ENCODE data around the gene NDE1. TPM values are rescaled to one million over a fixed set of nuclear protein-coding genes. Genes with fewer than 3 reads are reported as not detected.
"Not testable (repeated sequence)": the region's sequence is repeated elsewhere in the genome, so short reads cannot be mapped to it uniquely, and the experiment has no call there.

Gene NDE1
- total RNA-seq, 1 donor from 2014 or later, result 42.5 TPM

DNA sequence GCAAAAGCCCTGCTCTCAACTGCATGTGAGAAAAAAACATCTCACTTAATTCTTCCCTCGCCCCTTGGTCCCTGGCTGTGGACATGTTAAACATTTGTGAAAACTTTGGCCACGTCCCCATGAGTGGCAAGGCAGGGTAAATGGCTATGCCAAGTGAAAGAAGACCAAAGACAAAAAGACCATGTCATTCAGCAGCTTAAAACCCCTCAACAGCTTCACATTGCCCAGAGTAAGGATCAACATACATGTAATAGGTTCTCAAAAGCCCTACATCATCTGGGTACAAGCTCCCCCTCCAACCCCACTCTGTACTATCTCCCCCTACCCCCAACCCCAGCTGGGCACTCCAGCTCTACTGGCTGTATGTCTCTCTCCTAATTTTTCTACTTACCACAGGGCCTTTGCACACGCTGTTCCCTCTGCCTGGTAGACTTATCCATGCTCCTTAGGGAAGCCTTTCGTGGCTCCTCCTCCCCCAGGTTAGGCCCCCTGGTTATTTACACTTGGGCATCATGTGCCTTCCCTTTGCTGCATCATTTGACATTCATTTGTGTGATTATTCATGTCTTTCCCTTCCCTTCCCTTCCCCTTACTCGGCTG lies 75.7 kb downstream of the NDE1 start:
- TF ChIP-seq, protein P1, sequence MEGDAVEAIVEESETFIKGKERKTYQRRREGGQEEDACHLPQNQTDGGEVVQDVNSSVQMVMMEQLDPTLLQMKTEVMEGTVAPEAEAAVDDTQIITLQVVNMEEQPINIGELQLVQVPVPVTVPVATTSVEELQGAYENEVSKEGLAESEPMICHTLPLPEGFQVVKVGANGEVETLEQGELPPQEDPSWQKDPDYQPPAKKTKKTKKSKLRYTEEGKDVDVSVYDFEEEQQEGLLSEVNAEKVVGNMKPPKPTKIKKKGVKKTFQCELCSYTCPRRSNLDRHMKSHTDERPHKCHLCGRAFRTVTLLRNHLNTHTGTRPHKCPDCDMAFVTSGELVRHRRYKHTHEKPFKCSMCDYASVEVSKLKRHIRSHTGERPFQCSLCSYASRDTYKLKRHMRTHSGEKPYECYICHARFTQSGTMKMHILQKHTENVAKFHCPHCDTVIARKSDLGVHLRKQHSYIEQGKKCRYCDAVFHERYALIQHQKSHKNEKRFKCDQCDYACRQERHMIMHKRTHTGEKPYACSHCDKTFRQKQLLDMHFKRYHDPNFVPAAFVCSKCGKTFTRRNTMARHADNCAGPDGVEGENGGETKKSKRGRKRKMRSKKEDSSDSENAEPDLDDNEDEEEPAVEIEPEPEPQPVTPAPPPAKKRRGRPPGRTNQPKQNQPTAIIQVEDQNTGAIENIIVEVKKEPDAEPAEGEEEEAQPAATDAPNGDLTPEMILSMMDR (IDR thresholded peaks at IDR 0.05; ENCODE audit: unreplicated experiment), result no peak
- Mint-ChIP-seq H3K4me1 (ENCODE audit: low read depth) (peaks cover 1% of the 10 kb centered on the region), H3K27me3 (no peaks in the 10 kb centered on the region), H3K9me3 (ENCODE audit: low read depth) (no peaks in the 10 kb centered on the region), H3K36me3 (ENCODE audit: insufficient read depth) (peaks cover 6% of the 10 kb centered on the region), H3K4me3 (ENCODE audit: low read depth) (no peak overlapping the region), H3K27ac (no peak overlapping the region)
- DNase-seq (ENCODE audit: low spot score, unreplicated experiment), result no peak

- Mint-ChIP-seq H3K4me1 (ENCODE audit: low read depth) (peaks cover 1% of the 10 kb centered on the region), H3K4me3 (ENCODE audit: low read depth) (no peak overlapping the region), H3K27me3 (no peaks in the 10 kb centered on the region), H3K9me3 (ENCODE audit: low read depth) (no peaks in the 10 kb centered on the region), H3K36me3 (ENCODE audit: insufficient read depth) (peaks cover 6% of the 10 kb centered on the region), H3K27ac (no peak overlapping the region)
- TF ChIP-seq, protein P1 (IDR thresholded peaks at IDR 0.05; ENCODE audit: unreplicated experiment), result no peak
- DNase-seq (ENCODE audit: low spot score, unreplicated experiment), result no peak
Measured at GRCh38 chr16:15726715-15727114, 76.7 kb downstream of the NDE1 start.

- H3K4me3 Mint-ChIP-seq (ENCODE audit: low read depth); H3K36me3 Mint-ChIP-seq (ENCODE audit: insufficient read depth); H3K9me3 Mint-ChIP-seq (ENCODE audit: low read depth); H3K27me3 Mint-ChIP-seq; DNase-seq (ENCODE audit: low spot score, unreplicated experiment); H3K4me1 Mint-ChIP-seq (ENCODE audit: low read depth): not testable (repeated sequence)
- H3K27ac Mint-ChIP-seq, result peak overlapping the region; percentile 16
Measured at GRCh38 chr16:15727697-15728096, 77.7 kb downstream of the NDE1 start.

DNA sequence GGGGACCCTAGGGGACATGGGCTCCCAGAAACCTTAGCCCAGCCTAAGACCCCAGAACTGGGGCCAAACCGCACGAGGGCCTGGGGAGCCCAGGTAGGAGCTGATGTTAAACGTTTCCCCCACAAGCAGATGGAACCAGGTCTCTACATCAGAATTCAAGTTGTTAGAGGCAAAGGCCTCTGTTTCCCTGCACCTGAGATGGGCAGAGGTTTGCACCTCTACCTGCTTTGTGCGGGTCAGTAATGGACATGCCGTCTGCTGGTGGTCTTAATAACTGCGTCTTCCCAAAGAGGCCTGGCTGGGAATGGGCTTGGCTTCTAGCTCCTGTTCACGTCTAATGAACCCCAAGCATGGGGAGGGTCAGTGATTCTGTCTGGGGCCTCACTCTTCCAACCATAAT lies 79.1 kb downstream of the NDE1 start:
- H3K9me3 Mint-ChIP-seq (ENCODE audit: low read depth), result no peaks in the 10 kb centered on the region

DNA sequence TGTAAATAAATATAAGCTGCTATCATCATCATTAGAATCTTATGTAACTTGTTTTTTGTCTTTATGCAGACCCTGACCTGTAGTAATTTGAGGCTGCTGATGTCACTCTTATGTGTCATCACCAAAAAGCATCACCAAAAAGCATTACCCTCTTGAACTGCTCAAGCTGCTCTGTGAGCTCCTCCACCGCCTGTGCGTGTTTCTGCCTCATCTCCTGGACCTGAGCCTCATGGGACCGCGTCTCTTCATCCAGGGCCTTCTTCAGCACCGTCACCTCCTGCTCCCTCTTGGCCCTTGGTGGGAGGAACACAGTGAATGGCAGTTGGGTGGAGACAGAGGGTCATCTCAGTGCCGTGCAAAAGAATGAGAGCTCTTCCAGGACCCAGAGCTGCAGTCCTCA lies 82.4 kb downstream of the NDE1 start:
- no peaks in the 10 kb centered on the region for H3K36me3 Mint-ChIP-seq (ENCODE audit: insufficient read depth)
- H3K27ac Mint-ChIP-seq, result no peak overlapping the region
- no peak for DNase-seq (ENCODE audit: low spot score, unreplicated experiment)
- H3K4me1 Mint-ChIP-seq (ENCODE audit: low read depth), result peaks cover 1% of the 10 kb centered on the region
- no peaks in the 10 kb centered on the region for H3K9me3 Mint-ChIP-seq (ENCODE audit: low read depth)
- H3K4me3 Mint-ChIP-seq (ENCODE audit: low read depth), result no peak overlapping the region
- peaks cover 3% of the 10 kb centered on the region for H3K27me3 Mint-ChIP-seq
- TF ChIP-seq, protein P1 (IDR thresholded peaks at IDR 0.05; ENCODE audit: unreplicated experiment), result no peak

More for the DNA sequence above, 79.1 kb downstream of the NDE1 start:
- peaks cover 1% of the 10 kb centered on the region for H3K4me1 Mint-ChIP-seq (ENCODE audit: low read depth)
- no peak for DNase-seq (ENCODE audit: low spot score, unreplicated experiment)
- no peak overlapping the region for H3K27ac Mint-ChIP-seq
- H3K27me3 Mint-ChIP-seq, result no peaks in the 10 kb centered on the region
- H3K36me3 Mint-ChIP-seq (ENCODE audit: insufficient read depth), result peaks cover 6% of the 10 kb centered on the region
- TF ChIP-seq, protein P1 (IDR thresholded peaks at IDR 0.05; ENCODE audit: unreplicated experiment), result no peak
- no peak overlapping the region for H3K4me3 Mint-ChIP-seq (ENCODE audit: low read depth)

GRCh38 chr16:15735610-15736009 lies 85.6 kb downstream of the NDE1 start:
- Mint-ChIP-seq H3K27me3 (peaks cover 3% of the 10 kb centered on the region), H3K27ac (no peak overlapping the region), H3K36me3 (ENCODE audit: insufficient read depth) (no peaks in the 10 kb centered on the region), H3K9me3 (ENCODE audit: low read depth) (no peaks in the 10 kb centered on the region), H3K4me3 (ENCODE audit: low read depth) (no peak overlapping the region), H3K4me1 (ENCODE audit: low read depth) (no peaks in the 10 kb centered on the region)
- DNase-seq (ENCODE audit: low spot score, unreplicated experiment), result no peak
- TF ChIP-seq, protein P1 (IDR thresholded peaks at IDR 0.05; ENCODE audit: unreplicated experiment), result no peak
